H1 (cell line): Measurements from ENCODE around the gene ABCA6. TPM values are rescaled to one million over a fixed set of nuclear protein-coding genes. Genes with fewer than 3 reads are reported as not detected.

Experiments used
- CTCF ChIA-PET: fragments of 300-600 bp; sonication (Branson Sonifier 250); formaldehyde crosslinking; loops from one replicate; lab custom pipeline; 2021; ENCODE audit not compliant: partially characterized antibody; lab: Charles Lee
- POLR2A ChIA-PET: fragments of 300-600 bp; sonication (Branson Sonifier 250); formaldehyde crosslinking; loops from one replicate; lab custom pipeline; 2021; ENCODE audit warnings: inconsistent platforms; ENCODE audit not compliant: partially characterized antibody; lab: Charles Lee
- DNase-seq, 2 experiments: peaks; one replicate each; pipeline versions ENCODE4 v3.0.0 to v3.0.0-alpha.2; 2010 to 2022; ENCODE audit warnings: low spot score in 2 of 2, low read depth in 1 of 2, mixed read lengths in 1 of 2
- FAIRE-seq: peaks from 2 replicates; lab custom pipeline; 2011; peaks lifted over from hg19 to GRCh38; lab: Jason Lieb, UNC
- H2AFZ ChIP-seq: 2 replicates; pipeline ENCODE4 v1.8.1; 2012; ENCODE audit warnings: low read length, inconsistent platforms
- H2AK5ac ChIP-seq: 2 replicates; pipeline ENCODE4 v1.6.1; 2013; ENCODE audit warnings: low read depth, low read length
- H2BK120ac ChIP-seq: replicated peaks from 2 replicates; pipeline ENCODE3; 2013; ENCODE audit warnings: low read depth, low read length, inconsistent platforms
- H2BK12ac ChIP-seq: 2 replicates; pipeline ENCODE4 v1.6.1; 2013; ENCODE audit warnings: low read depth, low read length
- H2BK15ac ChIP-seq: 2 replicates; pipeline ENCODE4 v1.6.1; 2013; ENCODE audit warnings: low read length
- H2BK20ac ChIP-seq: 2 replicates; pipeline ENCODE4 v1.6.1; 2013; ENCODE audit warnings: low read length
- H2BK5ac ChIP-seq: 2 replicates; pipeline ENCODE4 v1.6.1; 2013; ENCODE audit warnings: low read depth, low read length
- H3K14ac ChIP-seq: 2 replicates; pipeline ENCODE4 v1.6.1; 2013; ENCODE audit warnings: inconsistent platforms; ENCODE audit not compliant: insufficient read length
- H3K18ac ChIP-seq: 2 replicates; pipeline ENCODE4 v1.6.1; 2013; ENCODE audit warnings: low read length; ENCODE audit errors: extremely low read depth
- H3K23ac ChIP-seq: 2 replicates; pipeline ENCODE4 v1.6.1; 2013; ENCODE audit warnings: inconsistent platforms; ENCODE audit not compliant: insufficient read length
- H3K23me2 ChIP-seq: 2 replicates; pipeline ENCODE4 v1.6.1; 2013; ENCODE audit warnings: low read depth, low read length
- H3K27ac ChIP-seq: 2 replicates; pipeline ENCODE4 v1.6.1; 2011; ENCODE audit warnings: low read depth, low read length, inconsistent platforms
- H3K27me3 ChIP-seq, 4 experiments: replicated peaks in 1 of 4; 1 replicate in 1 of 4; 2 replicates in 3 of 4; pipeline versions ENCODE4 v1.6.1 to v1.8.1; 2011 to 2013; ENCODE audit warnings: low read length in 3 of 4, mild to moderate bottlenecking in 3 of 4, inconsistent platforms in 2 of 4, mixed read lengths in 2 of 4, moderate library complexity in 1 of 4; ENCODE audit not compliant: control insufficient read depth in 3 of 4, insufficient read depth in 3 of 4; ENCODE audit errors: extremely low read depth in 1 of 4
- H3K36me3 ChIP-seq, 4 experiments: 2 replicates each; pipeline versions ENCODE4 v1.6.1 to v1.8.1; 2011 to 2013; ENCODE audit warnings: mild to moderate bottlenecking in 4 of 4, low read length in 3 of 4, moderate library complexity in 2 of 4, control low read depth in 1 of 4, inconsistent platforms in 1 of 4; ENCODE audit not compliant: insufficient read depth in 4 of 4, control insufficient read depth in 2 of 4
- H3K4ac ChIP-seq: replicated peaks from 2 replicates; pipeline ENCODE3; 2013; ENCODE audit warnings: low read length, low read depth, mixed read lengths, inconsistent platforms; ENCODE audit not compliant: insufficient read length
- H3K4me1 ChIP-seq, 4 experiments: replicated peaks in 1 of 4; 1 replicate in 1 of 4; 2 replicates in 3 of 4; pipeline versions ENCODE4 v1.6.1 to v1.8.1; 2011 to 2013; ENCODE audit warnings: low read length in 3 of 4, inconsistent platforms in 2 of 4, mixed read lengths in 1 of 4; ENCODE audit not compliant: insufficient read depth in 4 of 4, control insufficient read depth in 3 of 4
- H3K4me2 ChIP-seq, 2 experiments: 2 replicates each; pipeline versions ENCODE4 v1.6.1 to v1.8.1; 2011 to 2013; ENCODE audit warnings: low read depth in 2 of 2, low read length in 2 of 2, control low read depth in 1 of 2, inconsistent platforms in 1 of 2, mild to moderate bottlenecking in 1 of 2; ENCODE audit not compliant: insufficient read depth in 1 of 2
- H3K4me3 ChIP-seq, 4 experiments: fragments of 200-600, 300-600 bp in 1 of 4; sonication (generic), shearing (Covaris generic), sonication (Bioruptor Twin) in 1 of 4; 2 replicates each; pipeline versions ENCODE4 v1.5.1 to v1.8.1; 2011 to 2016; ENCODE audit warnings: low read length in 4 of 4, low read depth in 3 of 4, control low read depth in 2 of 4, inconsistent platforms in 2 of 4, mild to moderate bottlenecking in 2 of 4, mixed read lengths in 1 of 4, moderate library complexity in 1 of 4; ENCODE audit not compliant: insufficient read depth in 2 of 4; ENCODE audit errors: extremely low read depth in 1 of 4
- H3K56ac ChIP-seq: replicated peaks from 2 replicates; pipeline ENCODE3; 2013; ENCODE audit warnings: low read depth, mild to moderate bottlenecking, mixed read lengths, low read length, inconsistent platforms; ENCODE audit not compliant: insufficient read length
- H3K79me1 ChIP-seq: 2 replicates; pipeline ENCODE4 v1.6.1; 2013; ENCODE audit warnings: low read depth, low read length, control low read depth
- H3K79me2 ChIP-seq, 2 experiments: 2 replicates each; pipeline versions ENCODE4 v1.6.1 to v1.8.1; 2012 to 2013; ENCODE audit warnings: low read length in 2 of 2, mild to moderate bottlenecking in 2 of 2, inconsistent platforms in 1 of 2; ENCODE audit not compliant: insufficient read depth in 2 of 2, control insufficient read depth in 1 of 2
- H3K9ac ChIP-seq, 4 experiments: replicated peaks in 1 of 4; 1 replicate in 1 of 4; 2 replicates in 3 of 4; pipeline versions ENCODE4 v1.6.1 to v1.8.1; 2011 to 2013; ENCODE audit warnings: low read depth in 3 of 4, low read length in 3 of 4, control low read depth in 2 of 4, mild to moderate bottlenecking in 2 of 4, moderate library complexity in 2 of 4, inconsistent platforms in 1 of 4; ENCODE audit errors: extremely low read depth in 1 of 4
- H3K9me3 ChIP-seq, 2 experiments: 2 replicates each; pipeline versions ENCODE4 v1.6.1 to v1.8.1; 2012 to 2013; ENCODE audit warnings: mild to moderate bottlenecking in 2 of 2, moderate library complexity in 2 of 2, control low read depth in 1 of 2, inconsistent platforms in 1 of 2, low read depth in 1 of 2, low read length in 1 of 2, mixed read lengths in 1 of 2; ENCODE audit not compliant: insufficient read depth in 2 of 2
- H4K20me1 ChIP-seq, 2 experiments: replicated peaks in 1 of 2; 2 replicates each; pipeline versions ENCODE3 to v1.8.1; 2011 to 2013; ENCODE audit warnings: inconsistent platforms in 2 of 2, low read length in 2 of 2, mild to moderate bottlenecking in 1 of 2; ENCODE audit not compliant: insufficient read depth in 2 of 2, control insufficient read depth in 1 of 2
- H4K5ac ChIP-seq: 2 replicates; pipeline ENCODE4 v1.6.1; 2013; ENCODE audit warnings: low read length, low read depth, mixed read lengths, inconsistent platforms; ENCODE audit not compliant: insufficient read length
- H4K8ac ChIP-seq: 2 replicates; pipeline ENCODE4 v1.8.0; 2013; ENCODE audit warnings: mild to moderate bottlenecking, moderate library complexity, low read length, inconsistent platforms; ENCODE audit not compliant: insufficient read depth; ENCODE audit errors: extremely low read depth
- H4K91ac ChIP-seq: replicated peaks from 2 replicates; pipeline ENCODE3; 2013; ENCODE audit warnings: low read length, mixed read lengths, inconsistent platforms; ENCODE audit not compliant: insufficient read length
- KDM1A ChIP-seq: fragments of 200-600, 300-600 bp; sonication (generic); IDR thresholded peaks from 2 replicates; pipeline ENCODE4 v1.7.1; 2016; ENCODE audit warnings: mild to moderate bottlenecking, low read length, borderline replicate concordance
- NANOG ChIP-seq: IDR thresholded peaks from 2 replicates; pipeline ENCODE4 v1.6.1; 2011; ENCODE audit warnings: low read length, low read depth, mild to moderate bottlenecking, inconsistent platforms; ENCODE audit not compliant: insufficient read depth, poor library complexity, severe bottlenecking
- PHF8 ChIP-seq: fragments of 200-600 bp; sonication (generic); conservative IDR thresholded peaks from 2 replicates; pipeline ENCODE4 v1.7.1; 2012; ENCODE audit warnings: low read depth, mild to moderate bottlenecking, inconsistent platforms, low read length, moderate library complexity
- POU5F1 ChIP-seq: IDR thresholded peaks from 2 replicates; pipeline ENCODE4 v1.6.1; 2011; ENCODE audit warnings: low read depth, mild to moderate bottlenecking, low read length, moderate library complexity
- TBP ChIP-seq: IDR thresholded peaks from 2 replicates; pipeline ENCODE4 v1.6.1; 2011; ENCODE audit warnings: low read depth, low read length, improper control_type of control experiment
- WGBS, 2 experiments: shearing (Covaris generic) in 1 of 2; methylation state at CpG; one replicate each; pipeline versions ENCODE4 v1.1.6 to v1.1.7; 2013 to 2015; ENCODE audit warnings: low lambda C conversion rate in 2 of 2, mixed read lengths in 2 of 2, inconsistent platforms in 1 of 2, low coverage in 1 of 2, missing lambda C conversion rate in 1 of 2; ENCODE audit not compliant: insufficient replicate concordance in 2 of 2, insufficient coverage in 1 of 2, insufficient read length in 1 of 2; ENCODE audit errors: extremely low coverage in 1 of 2, missing lambda C conversion rate in 1 of 2; 5-methylcytosine and 5-hydroxymethylcytosine counted together
- polyA plus RNA-seq, 7 experiments: library from polyadenylated mRNA; depleted of rRNA in 3 of 7; stranded (reverse) in 5 of 7; unstranded in 2 of 7; fragments of >200 nt in 5 of 7; fragments of 200-250 nt in 2 of 7; gene quantifications; 1 replicate in 5 of 7; 2 replicates in 1 of 7; 4 replicates in 1 of 7; pipeline versions ENCODE4 v1.2.1 to v1.2.3, GENCODE V29; 2011 to 2013; ENCODE audit warnings: missing spikeins in 2 of 7, mixed read lengths in 2 of 7
- total RNA-seq: library from RNA; stranded (reverse); fragmentation: NEBNext Ultra II Directional; extraction: Animal tissue kit (Norgen Biotek cat#: 25700); gene quantifications from 2 replicates; pipeline ENCODE4 v1.2.1, GENCODE V29; 2021

ABCA6 gene
- total and polyA plus RNA-seq, 2 of the 8 experiments (the other 6 are each of a cell fraction or from before 2014, with no cell fraction given): not detected

DNA sequence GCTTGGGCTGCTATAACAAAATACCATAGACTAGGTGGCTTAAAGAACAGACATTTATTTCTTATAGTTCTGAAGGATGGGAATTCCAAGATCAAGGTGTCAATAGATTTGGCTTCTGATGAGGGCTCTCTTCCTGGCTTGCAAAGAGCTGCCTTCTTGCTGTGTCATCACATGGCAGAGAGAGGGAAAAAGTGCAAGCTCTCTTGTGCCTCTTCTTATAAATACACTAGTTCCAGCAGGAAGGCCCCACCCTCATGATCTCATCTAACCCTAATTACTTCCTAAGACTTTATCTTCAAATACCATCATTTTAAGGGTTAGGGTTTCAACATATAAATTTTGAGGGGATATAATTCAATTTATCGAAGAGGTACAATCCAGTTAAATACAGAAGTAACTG is 111.5 kb downstream of the ABCA6 start:
- POLR2A ChIA-PET: no interaction called here
- Histone ChIP-seq H4K91ac (no peak overlapping the region), H3K27me3 (no peaks in the 10 kb centered on the region), H3K4me1 (no peaks in the 10 kb centered on the region), H3K9ac (no peak overlapping the region), H4K8ac (no peak overlapping the region), H3K4me2 (no peak overlapping the region), H2AFZ (no peak overlapping the region), H3K27ac (no peak overlapping the region), H3K18ac (no peak overlapping the region), H3K79me2 (no peaks in the 10 kb centered on the region), H3K14ac (no peak overlapping the region), H3K4ac (no peak overlapping the region), H2BK20ac (no peak overlapping the region), H3K4me3 (no peak overlapping the region), H2AK5ac (no peak overlapping the region), H3K36me3 (no peaks in the 10 kb centered on the region), H3K23ac (no peak overlapping the region), H3K23me2 (no peaks in the 10 kb centered on the region), H4K5ac (no peak overlapping the region), H3K9me3 (no peaks in the 10 kb centered on the region), H2BK12ac (no peak overlapping the region), H2BK5ac (no peak overlapping the region), H2BK120ac (no peak overlapping the region), H3K79me1 (no peaks in the 10 kb centered on the region), H3K56ac (no peak overlapping the region), H4K20me1 (no peaks in the 10 kb centered on the region), H2BK15ac (no peak overlapping the region)
- 88% methylated on average over 1 of the region's 1 CpG; no CpG with 5 or more reads in 1 of the 2 experiments for whole genome bisulfite sequencing, 2 experiments
- no peak for DNase-seq
- FAIRE-seq: no peak
- CTCF ChIA-PET: interaction anchor here (1.2 to 1.3 kb wide), 2 partner anchors 28 to 258 kb away, joined by 3 to 4 read pairs; no protein-coding TSS in a partner anchor
- no peak for TF ChIP-seq TBP
- TF ChIP-seq KDM1A: no peak
- no peak for TF ChIP-seq POU5F1
- TF ChIP-seq NANOG: no peak
- no peak for TF ChIP-seq PHF8
